Activated effector memory CD4-positive, alpha-beta T cell treated with Interleukin-2 at 50 U/mL for 16 hours (primary cell): ENCODE measurements around the gene C1orf56.
A peak's percentile ranks its signal among the peaks of the same experiment; 100 is the strongest.

Experiments used
- DNase-seq: peaks from one replicate; pipeline ENCODE4 v3.0.0-alpha.2; 2020

Gene C1orf56

GRCh38 chr1:151047591-151047924, at the start of gene C1orf56:
TSS of gene C1orf56 (plus strand) at chr1:151047751. CDS start at chr1:151047848, 97 bp downstream.
- peak; percentile 48 for DNase-seq

GRCh38 chr1:150997949-150998348, 49.6 kb upstream of the C1orf56 start:
- no peak for DNase-seq

- DNase-seq: no peak
Observed at GRCh38 chr1:150999051-150999674, 48.4 kb upstream of the C1orf56 start.

GRCh38 chr1:150999926-151000325, 47.6 kb upstream of the C1orf56 start:
- no peak for DNase-seq

- no peak for DNase-seq
Observed at GRCh38 chr1:151000408-151000807, 47.1 kb upstream of the C1orf56 start.

- DNase-seq: no peak
Observed at GRCh38 chr1:151001602-151002001, 45.9 kb upstream of the C1orf56 start.

GRCh38 chr1:151002051-151002450, 45.5 kb upstream of the C1orf56 start:
- no peak for DNase-seq

GRCh38 chr1:151002611-151003010, 44.9 kb upstream of the C1orf56 start:
- no peak for DNase-seq

GRCh38 chr1:151003180-151003579, 44.4 kb upstream of the C1orf56 start:
- no peak for DNase-seq

- DNase-seq: no peak
Observed at GRCh38 chr1:151005729-151006319, 41.7 kb upstream of the C1orf56 start.

- no peak for DNase-seq
Observed at GRCh38 chr1:151006327-151007052, 41.1 kb upstream of the C1orf56 start, which contains the start of gene MINDY1. TSS of gene MINDY1 (minus strand) at chr1:151006902. CDS start at chr1:151002617, 4,285 bp downstream.

- DNase-seq: no peak
Observed at GRCh38 chr1:151007853-151008243, 39.7 kb upstream of the C1orf56 start.

GRCh38 chr1:151008244-151009205, 39.0 kb upstream of the C1orf56 start, which contains the start of gene PRUNE1:
TSS of gene PRUNE1 (plus strand) at chr1:151008449. CDS start at chr1:151008633, 184 bp downstream.
- DNase-seq: peak; percentile 92

GRCh38 chr1:151009206-151009587, 38.4 kb upstream of the C1orf56 start:
- DNase-seq: no peak

GRCh38 chr1:151009674-151010345, 37.7 kb upstream of the C1orf56 start:
- no peak for DNase-seq

- no peak for DNase-seq
Observed at GRCh38 chr1:151010346-151010726, 37.2 kb upstream of the C1orf56 start.

- DNase-seq: no peak
Observed at GRCh38 chr1:151011154-151011850, 36.2 kb upstream of the C1orf56 start.

GRCh38 chr1:151012684-151013471, 34.7 kb upstream of the C1orf56 start:
- no peak for DNase-seq

- DNase-seq: no peak
Observed at GRCh38 chr1:151013518-151013917, 34.0 kb upstream of the C1orf56 start.

- peak; percentile 74 for DNase-seq
Observed at GRCh38 chr1:151024540-151025146, 22.9 kb upstream of the C1orf56 start.
